ENCODE results near the gene SNRPA. TPM values are rescaled to one million over a fixed set of nuclear protein-coding genes. Genes with fewer than 3 reads are reported as not detected.

The SNRPA gene
- total and polyA plus RNA-seq, 2 of the 13 experiments (the other 11 are each of a cell fraction or from before 2014, with no cell fraction given): 59.6 to 162 TPM

DNA sequence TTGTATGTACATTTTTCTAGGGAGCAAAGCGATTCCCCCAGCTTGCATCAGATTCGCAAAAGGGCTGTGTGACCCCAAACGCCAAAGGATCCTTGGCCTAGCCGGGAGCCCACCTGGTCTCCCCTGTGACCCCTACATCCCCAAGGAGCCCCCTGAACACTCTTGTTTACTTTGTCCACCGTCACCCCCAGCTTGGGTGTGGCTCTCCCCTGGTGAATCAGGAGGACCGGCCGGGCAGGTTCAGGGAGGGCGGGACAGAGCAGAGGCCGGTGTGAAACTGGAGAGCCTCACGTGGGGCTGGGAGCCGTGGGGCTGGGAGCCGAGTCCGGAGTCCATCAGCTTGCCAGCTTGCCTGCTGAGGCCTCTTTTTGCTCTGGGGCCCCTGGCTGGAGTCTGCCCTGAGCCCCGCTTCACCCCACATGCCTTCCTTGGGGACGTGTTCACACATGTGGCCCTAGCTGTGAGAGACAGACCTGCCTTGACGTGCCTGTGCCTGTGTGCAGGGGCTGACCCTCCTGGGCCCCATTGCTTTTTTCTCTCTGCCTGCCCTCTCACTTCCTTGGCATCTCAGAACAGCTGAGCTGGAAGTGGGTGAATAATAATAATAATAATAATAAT, 32.1 kb upstream of the SNRPA start (continued):
- TF ChIP-seq ETV6 (CRISPR knock-in tag; conservative IDR thresholded peaks at IDR 0.05) (no peak), MIER3 (CRISPR knock-in tag; IDR thresholded peaks at IDR 0.05; ENCODE audit: borderline replicate concordance) (no peak; the same call in 1 of the 2 replicates), ZNF564 (CRISPR knock-in tag; IDR thresholded peaks at IDR 0.05) (no peak; the same call in 1 of the 2 replicates), DR1 (CRISPR knock-in tag; IDR thresholded peaks at IDR 0.05) (no peak), PHF21A (CRISPR knock-in tag; IDR thresholded peaks at IDR 0.05) (peak; percentile 84)

DNA sequence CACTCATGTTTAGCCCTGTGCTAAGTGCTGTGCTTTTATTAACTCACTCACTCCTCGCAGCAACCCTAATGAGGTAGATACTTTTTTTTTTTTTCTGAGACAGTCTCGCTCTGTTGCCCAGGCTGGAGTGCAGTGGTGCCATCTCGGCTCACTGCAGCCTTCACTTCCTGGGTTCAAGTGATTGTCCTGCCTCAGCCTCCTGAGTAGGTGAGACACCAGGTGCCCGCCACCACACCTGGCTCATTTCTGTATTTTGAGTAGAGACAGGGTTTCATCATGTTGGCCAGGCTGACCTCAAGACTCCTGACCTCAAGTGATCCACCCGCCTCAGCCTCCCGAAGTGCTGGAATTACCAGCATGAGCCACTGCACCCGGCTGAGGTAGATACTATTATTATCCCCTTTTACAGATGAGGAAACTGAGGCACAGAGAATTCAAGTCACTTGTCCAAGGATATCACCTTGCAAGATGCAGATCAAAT, 31.5 kb upstream of the SNRPA start:
- in situ Hi-C loops (cut with HindIII; ENCODE audit: extremely low pct_ligation_motif_present, low pct_unique_long_range_greater_than_20kb) (loop anchor here (5.0 kb wide), 1 partner anchor 33 kb away; the partner anchor contains the start of genes ACTMAP and SNRPA), intact Hi-C loops (cut with micrococcal nuclease; ENCODE audit: unreplicated experiment) (loop anchor here (2.0 to 5.0 kb wide), 2 partner anchors 31 to 88 kb away; partner anchors contain the start of genes ACTMAP and SNRPA)
- ATAC-seq: no peak
- Histone ChIP-seq H3K4me1 (ENCODE audit: insufficient read depth, low read length) (peaks cover 48% of the 10 kb centered on the region), H3K79me2 (ENCODE audit: insufficient read depth, low read length) (peaks cover 57% of the 10 kb centered on the region), H3K36me3 (replicated peaks in 1 of 2; ENCODE audit: control insufficient read depth in 1 of 2, insufficient read depth in 2 of 2, low read length in 2 of 2) (peaks cover 4 to 19% of the 10 kb centered on the region in 2 experiments; a peak in 4 of 5 replicates), H3K27ac (ENCODE audit: extremely low read length, insufficient read depth, low read length) (peak overlapping the region; percentile 95), H4K20me1 (ENCODE audit: insufficient read depth, low read length) (0 out of 2 replicates have a peak, but pooled peaks cover 4% of the 10 kb centered on the region), H3K9me3 (ENCODE audit: low read length) (no peaks in the 10 kb centered on the region), H3K27me3 (ENCODE audit: control insufficient read depth in 1 of 2, insufficient read depth in 2 of 2, low read length in 2 of 2) (no peaks in the 10 kb centered on the region; a peak in 1 of 5 replicates), H3K9ac (ENCODE audit: insufficient read depth, low read depth, low read length) (peak overlapping the region; percentile 96), H2AFZ (ENCODE audit: low read length) (no peak overlapping the region), H3K4me2 (ENCODE audit: low read depth, low read length) (peak overlapping the region; percentile 94), H3K4me3 (replicated peaks in 1 of 3; ENCODE audit: insufficient read depth in 1 of 3, low read depth in 2 of 3, low read length in 3 of 3) (peak overlapping the region; percentile 90 to 99 (median 92))
- ChIA-PET POLR2A (interaction anchor here (0.8 to 1.5 kb wide), 9 partner anchors 12 to 58 kb away, joined by 3 to 14 read pairs (median 4); partner anchors contain the start of genes ACTMAP, RAB4B and SNRPA), CTCF (ENCODE audit: low intra/inter-chr PET ratio, low total read pairs) (no interaction called here)
- no TSS peak for BruUV-seq (replicated peaks)
- no peak for FAIRE-seq
- no peak for DNase-seq (ENCODE audit: low spot score)
- TF ChIP-seq ZNF629 (CRISPR knock-in tag; conservative IDR thresholded peaks at IDR 0.05) (peak; percentile 84), ZNF672 (CRISPR knock-in tag; IDR thresholded peaks at IDR 0.05) (0 out of 2 replicates have a peak, but pooled peaks have one; percentile 43), HHEX (CRISPR knock-in tag; IDR thresholded peaks at IDR 0.05) (no peak), ZNF780A (CRISPR knock-in tag; IDR thresholded peaks at IDR 0.05) (0 out of 2 replicates have a peak, but pooled peaks have one; percentile 35), ZMYM3 (CRISPR knock-in tag; IDR thresholded peaks at IDR 0.05) (0 out of 2 replicates have a peak, but pooled peaks have one; percentile 8)
- TF ChIP-seq, protein P1, sequence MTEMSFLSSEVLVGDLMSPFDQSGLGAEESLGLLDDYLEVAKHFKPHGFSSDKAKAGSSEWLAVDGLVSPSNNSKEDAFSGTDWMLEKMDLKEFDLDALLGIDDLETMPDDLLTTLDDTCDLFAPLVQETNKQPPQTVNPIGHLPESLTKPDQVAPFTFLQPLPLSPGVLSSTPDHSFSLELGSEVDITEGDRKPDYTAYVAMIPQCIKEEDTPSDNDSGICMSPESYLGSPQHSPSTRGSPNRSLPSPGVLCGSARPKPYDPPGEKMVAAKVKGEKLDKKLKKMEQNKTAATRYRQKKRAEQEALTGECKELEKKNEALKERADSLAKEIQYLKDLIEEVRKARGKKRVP (CRISPR knock-in tag; IDR thresholded peaks at IDR 0.05): peak in 1 of 2 experiments; percentile 44; a peak in 1 of 4 replicates
- TF ChIP-seq, protein P2, sequence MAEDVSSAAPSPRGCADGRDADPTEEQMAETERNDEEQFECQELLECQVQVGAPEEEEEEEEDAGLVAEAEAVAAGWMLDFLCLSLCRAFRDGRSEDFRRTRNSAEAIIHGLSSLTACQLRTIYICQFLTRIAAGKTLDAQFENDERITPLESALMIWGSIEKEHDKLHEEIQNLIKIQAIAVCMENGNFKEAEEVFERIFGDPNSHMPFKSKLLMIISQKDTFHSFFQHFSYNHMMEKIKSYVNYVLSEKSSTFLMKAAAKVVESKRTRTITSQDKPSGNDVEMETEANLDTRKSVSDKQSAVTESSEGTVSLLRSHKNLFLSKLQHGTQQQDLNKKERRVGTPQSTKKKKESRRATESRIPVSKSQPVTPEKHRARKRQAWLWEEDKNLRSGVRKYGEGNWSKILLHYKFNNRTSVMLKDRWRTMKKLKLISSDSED (CRISPR knock-in tag; IDR thresholded peaks at IDR 0.05): no peak
- WGBS (ENCODE audit: low lambda C conversion rate): 22% methylated on average over 7 of the region's 7 CpGs

Data from HepG2 (cell line).